Raji (cell line): Measurements from ENCODE around the gene SMIM43.

ENCODE experiments used
- POLR2A ChIP-seq: IDR thresholded peaks from 2 replicates; pipeline ENCODE4 v1.6.1; 2011; ENCODE audit warnings: low read depth, low read length, control low read depth; ENCODE audit not compliant: insufficient read depth

SMIM43 gene

GRCh38 chr4:121728798-121729226, 36.2 kb downstream of the SMIM43 start:
- no peak for TF ChIP-seq POLR2A

GRCh38 chr4:121728066-121728465, 36.9 kb downstream of the SMIM43 start:
- TF ChIP-seq POLR2A = no peak

- TF ChIP-seq POLR2A = no peak
Observed at GRCh38 chr4:121726642-121727268, 38.2 kb downstream of the SMIM43 start.

GRCh38 chr4:121724671-121725070, 40.3 kb downstream of the SMIM43 start:
- TF ChIP-seq POLR2A = no peak

GRCh38 chr4:121721700-121722099, 43.3 kb downstream of the SMIM43 start:
- no peak for TF ChIP-seq POLR2A

GRCh38 chr4:121720109-121720508, 44.9 kb downstream of the SMIM43 start:
- no peak for TF ChIP-seq POLR2A

GRCh38 chr4:121717680-121718237, 47.2 kb downstream of the SMIM43 start:
- no peak for TF ChIP-seq POLR2A

- TF ChIP-seq POLR2A = no peak
Observed at GRCh38 chr4:121714548-121714947, 50.4 kb downstream of the SMIM43 start.

DNA sequence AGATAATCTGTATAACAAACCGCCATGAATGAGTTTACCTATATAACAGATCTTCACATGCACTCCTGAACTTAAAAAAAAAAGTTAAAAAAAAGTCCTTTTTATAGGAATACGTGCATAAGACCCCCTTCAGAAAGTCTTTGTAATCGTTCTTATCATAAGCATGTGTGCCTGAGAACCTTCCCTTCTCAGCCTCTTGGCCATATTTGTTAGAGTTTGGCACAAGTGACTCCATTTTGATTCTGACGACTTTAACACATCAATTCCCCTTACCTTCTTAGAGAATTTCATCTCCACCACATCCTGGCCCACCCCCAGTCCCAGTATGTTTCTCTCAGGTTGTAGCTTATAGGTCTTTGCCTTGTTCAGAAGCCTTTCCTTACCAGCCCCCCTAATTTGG, 52.2 kb downstream of the SMIM43 start:
- no peak for TF ChIP-seq POLR2A

DNA sequence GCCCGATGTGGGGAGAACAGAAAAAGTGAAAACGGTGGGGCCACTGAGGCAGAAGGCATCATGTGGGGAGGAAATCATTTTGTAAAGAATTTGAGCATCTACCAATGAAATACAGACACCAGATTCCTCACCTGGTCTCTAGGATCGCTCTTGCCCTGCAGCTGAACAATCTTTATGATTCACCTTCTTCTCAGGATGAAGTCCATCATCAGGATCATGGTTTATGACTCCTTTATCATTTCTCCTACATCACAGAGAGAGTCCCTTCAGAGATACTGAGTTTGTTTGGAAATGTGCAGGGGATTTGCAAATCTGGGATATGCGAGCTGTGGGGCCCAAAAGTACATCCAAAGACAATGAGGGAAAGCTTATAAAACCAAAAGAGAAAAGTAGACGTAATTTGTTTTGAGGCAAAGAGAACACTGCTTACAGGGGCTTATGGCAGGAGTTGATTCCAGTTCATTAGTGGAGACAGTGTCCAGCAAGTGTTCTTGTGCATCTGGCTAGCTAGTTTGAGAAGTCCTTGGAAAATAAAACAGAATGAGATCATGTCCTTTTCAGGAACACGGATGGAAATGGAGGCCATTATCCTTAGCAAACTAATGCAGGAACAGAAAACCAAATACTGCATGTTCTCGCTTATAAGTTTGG, 52.8 kb downstream of the SMIM43 start:
- TF ChIP-seq POLR2A = no peak

DNA sequence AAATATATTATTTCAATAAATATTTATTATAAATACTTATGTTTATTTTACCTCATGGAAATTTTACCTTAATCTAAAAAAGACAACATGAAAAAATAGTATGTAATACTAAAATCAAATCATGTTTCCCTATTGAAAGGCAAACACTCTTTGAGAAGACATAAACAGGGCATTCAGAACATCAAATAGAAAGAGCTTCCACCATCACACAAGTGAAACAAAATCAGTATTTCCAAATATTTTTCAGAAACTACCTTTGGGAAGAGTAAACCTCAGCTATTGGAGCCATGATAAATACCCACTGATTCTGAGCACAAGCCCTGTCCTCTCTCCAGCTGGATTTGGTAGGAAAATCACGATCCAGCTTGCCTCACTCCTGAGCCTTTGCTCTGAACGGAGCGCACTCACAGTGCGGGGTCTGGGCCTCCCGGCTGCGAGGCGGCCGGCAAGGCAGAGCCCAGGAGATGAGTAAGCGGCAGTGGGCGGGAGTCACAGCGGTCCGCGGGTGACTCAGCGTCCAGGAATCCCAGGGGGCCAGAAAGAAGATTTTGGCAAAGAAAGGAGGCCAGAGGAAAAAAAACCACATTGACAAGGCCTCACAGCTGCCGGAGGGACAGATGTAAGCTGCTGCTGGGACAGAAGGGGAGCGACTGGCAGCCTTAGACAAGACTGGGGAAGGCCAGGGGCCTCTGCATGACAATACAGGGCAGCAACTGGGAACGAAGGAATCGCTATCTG, 53.5 kb downstream of the SMIM43 start:
- TF ChIP-seq POLR2A = no peak

GRCh38 chr4:121709766-121710405, 55.1 kb downstream of the SMIM43 start:
- TF ChIP-seq POLR2A = no peak
